AG09309 (cell line): ENCODE results near the gene MIX23.
A peak's percentile ranks its signal among the peaks of the same experiment; 100 is the strongest.

ENCODE experiments used
- DNase-seq: peaks from one replicate; pipeline ENCODE4 v3.0.0-alpha.2; 2010; ENCODE audit warnings: low read depth
- H3K4me3 ChIP-seq: 2 replicates; pipeline ENCODE4 v1.5.1; 2011; ENCODE audit warnings: mild to moderate bottlenecking, low read depth, low read length, moderate library complexity; ENCODE audit not compliant: control insufficient read depth
- TF ChIP-seq, protein P1 (sequence below): IDR thresholded peaks from 2 replicates; pipeline ENCODE4 v1.5.1; 2011; ENCODE audit warnings: mild to moderate bottlenecking, low read depth, low read length, inconsistent platforms; ENCODE audit not compliant: insufficient read depth, control insufficient read depth; ENCODE audit errors: missing control alignments

Gene MIX23

DNA sequence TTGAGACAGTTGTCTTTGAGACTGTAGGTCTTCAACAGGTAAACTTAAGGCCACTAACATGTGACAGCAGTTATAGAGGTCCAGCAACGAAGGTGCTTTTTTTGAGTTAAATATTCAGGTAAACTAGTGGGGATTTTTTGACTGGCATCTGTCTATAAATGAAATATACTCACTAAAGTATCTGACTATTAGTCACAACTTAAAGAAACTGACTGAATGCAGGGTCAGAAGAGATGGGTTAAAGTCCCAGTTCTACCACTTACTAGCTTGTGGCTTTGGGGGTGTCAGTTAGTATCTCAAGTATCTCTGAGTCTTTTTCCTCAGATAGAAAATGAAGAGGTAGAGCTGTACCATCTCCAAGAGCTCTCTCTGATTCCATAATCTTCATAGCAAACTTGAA, 18.0 kb downstream of the MIX23 start:
- no peak overlapping the region for H3K4me3 ChIP-seq
- TF ChIP-seq, protein P1, sequence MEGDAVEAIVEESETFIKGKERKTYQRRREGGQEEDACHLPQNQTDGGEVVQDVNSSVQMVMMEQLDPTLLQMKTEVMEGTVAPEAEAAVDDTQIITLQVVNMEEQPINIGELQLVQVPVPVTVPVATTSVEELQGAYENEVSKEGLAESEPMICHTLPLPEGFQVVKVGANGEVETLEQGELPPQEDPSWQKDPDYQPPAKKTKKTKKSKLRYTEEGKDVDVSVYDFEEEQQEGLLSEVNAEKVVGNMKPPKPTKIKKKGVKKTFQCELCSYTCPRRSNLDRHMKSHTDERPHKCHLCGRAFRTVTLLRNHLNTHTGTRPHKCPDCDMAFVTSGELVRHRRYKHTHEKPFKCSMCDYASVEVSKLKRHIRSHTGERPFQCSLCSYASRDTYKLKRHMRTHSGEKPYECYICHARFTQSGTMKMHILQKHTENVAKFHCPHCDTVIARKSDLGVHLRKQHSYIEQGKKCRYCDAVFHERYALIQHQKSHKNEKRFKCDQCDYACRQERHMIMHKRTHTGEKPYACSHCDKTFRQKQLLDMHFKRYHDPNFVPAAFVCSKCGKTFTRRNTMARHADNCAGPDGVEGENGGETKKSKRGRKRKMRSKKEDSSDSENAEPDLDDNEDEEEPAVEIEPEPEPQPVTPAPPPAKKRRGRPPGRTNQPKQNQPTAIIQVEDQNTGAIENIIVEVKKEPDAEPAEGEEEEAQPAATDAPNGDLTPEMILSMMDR = no peak
- no peak for DNase-seq

DNA sequence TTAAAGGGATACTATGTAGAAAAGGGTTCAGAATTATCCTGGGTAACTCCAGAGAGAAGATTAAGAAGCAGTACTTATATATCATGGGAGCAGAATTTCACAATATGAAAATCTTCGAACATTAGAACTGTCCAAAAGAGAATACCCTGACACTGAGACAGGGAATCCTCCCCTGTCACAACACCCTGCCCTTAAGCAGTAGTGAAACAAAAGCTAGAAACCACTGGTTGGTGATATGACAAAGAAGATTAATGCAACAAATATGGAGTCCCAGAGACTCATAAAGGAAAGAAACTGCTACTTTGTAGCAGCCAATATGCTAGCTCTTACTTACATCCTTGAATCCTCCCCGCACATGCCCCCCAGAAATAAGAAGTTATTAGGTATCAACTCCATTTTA, 18.5 kb downstream of the MIX23 start:
- TF ChIP-seq, protein P1 = no peak
- DNase-seq = no peak
- H3K4me3 ChIP-seq = no peak overlapping the region

DNA sequence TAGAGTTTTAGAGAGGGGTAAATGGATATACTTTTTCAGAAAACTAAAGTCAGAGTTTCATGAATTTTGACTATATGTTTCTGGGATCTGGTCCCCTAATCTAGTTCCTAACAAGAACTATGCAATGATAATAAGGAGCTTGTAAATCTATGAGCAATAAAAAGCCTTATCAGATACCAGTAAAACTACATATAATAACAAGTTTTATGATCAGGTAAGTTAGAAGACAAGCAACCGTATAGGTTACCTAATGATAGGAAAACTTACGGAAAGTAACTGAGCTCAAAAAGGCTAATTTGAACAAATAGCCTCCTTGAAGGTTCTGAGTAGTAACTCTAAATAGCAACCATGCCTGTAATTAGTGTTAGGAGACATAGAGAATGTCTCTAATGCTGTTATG, 21.0 kb downstream of the MIX23 start:
- DNase-seq = no peak
- TF ChIP-seq, protein P1 = no peak
- H3K4me3 ChIP-seq = no peak overlapping the region

DNA sequence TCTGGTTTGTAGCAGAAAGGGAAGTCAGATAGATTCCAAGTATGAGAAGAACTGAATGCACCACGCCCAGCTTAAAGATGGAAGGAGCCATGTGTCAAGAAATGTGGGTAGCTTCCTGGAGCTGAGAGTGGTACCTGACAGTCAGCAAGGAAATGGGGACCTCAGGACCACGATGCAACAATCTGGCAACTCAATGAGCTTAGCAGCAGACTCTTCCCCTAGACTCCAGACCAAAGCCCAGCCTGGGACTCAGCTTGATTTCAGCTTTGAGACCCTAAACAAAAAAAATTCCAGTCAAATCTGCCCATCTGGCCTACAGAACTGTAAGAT, 24.4 kb downstream of the MIX23 start:
- TF ChIP-seq, protein P1 = no peak
- H3K4me3 ChIP-seq = no peak overlapping the region
- no peak for DNase-seq

DNA sequence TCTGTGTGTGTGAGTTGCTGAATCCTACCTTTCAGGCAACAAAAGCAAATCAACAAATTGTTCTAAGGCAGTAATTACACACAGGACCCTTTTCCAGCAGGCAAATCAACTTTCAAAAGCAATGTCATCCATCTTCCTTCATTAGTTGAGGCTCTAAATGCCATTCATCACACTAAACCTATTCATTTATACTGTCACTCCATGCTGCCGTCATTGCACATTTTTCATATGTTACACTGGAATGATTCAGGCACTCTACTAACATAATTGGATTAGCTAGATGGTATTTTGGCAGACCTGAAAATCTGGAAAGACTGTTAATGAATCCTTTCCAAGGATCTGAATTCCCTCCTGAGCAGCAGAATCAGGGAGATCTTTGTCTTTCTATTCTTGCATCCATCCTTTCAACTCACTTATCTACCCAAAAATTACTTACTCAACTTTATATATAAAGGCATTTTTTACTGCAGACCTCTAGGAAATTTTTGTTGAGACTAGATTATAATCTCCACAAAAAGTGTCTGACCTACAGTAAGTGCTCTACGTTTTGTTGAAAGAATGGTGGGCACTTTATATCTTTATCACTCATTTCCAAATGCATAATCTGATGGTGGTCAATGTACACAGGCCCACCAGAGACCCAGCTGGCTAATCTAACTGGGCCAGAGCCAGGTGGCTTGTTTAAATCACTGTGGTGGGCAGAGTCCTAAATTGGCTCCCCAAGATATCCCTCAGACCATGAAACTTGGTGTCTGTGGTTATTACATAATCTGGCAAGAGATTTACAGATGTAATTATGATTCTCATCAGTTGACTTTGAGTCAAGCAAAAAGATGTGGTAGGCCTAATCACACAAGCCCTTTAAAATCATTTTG, 25.0 kb downstream of the MIX23 start:
- H3K4me3 ChIP-seq = no peak overlapping the region
- DNase-seq = no peak
- TF ChIP-seq, protein P1 = no peak

DNA sequence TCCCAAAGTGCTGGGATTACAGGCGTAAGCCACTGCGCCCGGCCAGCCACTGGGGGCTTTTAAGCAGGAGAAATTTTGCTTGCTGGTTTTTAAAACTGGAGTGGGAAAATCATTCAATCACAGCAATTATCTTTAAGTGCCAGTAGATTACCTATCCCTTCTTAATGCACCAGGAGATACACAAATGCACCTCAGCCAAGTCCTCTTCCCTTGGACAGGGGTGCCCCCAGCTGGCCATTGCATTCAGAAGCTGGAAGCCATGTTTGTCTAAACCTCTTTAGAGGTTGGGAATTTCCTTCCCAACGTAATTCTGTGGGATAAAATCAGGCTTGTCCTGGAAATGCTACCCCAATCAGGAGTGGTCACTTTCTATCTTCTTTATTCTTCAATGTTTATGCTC, 26.6 kb downstream of the MIX23 start:
- DNase-seq = no peak
- TF ChIP-seq, protein P1 = peak; percentile 61
- no peak overlapping the region for H3K4me3 ChIP-seq

DNA sequence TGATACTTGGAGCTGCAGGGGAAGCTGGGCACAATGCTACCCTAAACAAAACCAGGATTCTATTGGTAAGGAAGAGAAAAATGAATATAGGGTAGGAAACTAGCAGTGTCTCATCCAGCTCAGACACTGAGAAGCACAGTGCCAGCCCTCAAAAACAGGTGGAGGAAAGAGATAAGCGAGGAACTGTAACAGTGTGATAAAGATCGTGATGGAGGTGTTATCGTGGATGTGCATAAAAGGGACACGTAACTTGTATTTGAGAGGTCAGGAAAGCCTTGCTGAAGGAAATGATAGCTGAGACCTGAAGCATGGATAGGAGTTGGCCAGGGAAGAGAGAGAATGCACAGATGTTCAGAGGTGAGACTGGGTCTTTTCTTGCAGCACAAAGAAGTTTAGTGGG, 27.4 kb downstream of the MIX23 start:
- TF ChIP-seq, protein P1 = no peak
- no peak for DNase-seq
- no peak overlapping the region for H3K4me3 ChIP-seq
